Mesothelial cell of epicardium (in vitro differentiated cells): ENCODE results near the gene SLC4A3. TPM values are rescaled to one million over a fixed set of nuclear protein-coding genes. Genes with fewer than 3 reads are reported as not detected.
A peak's percentile ranks its signal among the peaks of the same experiment; 100 is the strongest.

Experiments
- DNase-seq, 2 experiments: peaks; one replicate each; pipeline ENCODE4 v3.0.0; 2021; ENCODE audit warnings: low spot score in 2 of 2; ENCODE audit not compliant: unreplicated experiment in 2 of 2
- H3K27ac Mint-ChIP-seq: 2 replicates; pipeline ENCODE4 v1.8.0; 2021; ENCODE audit warnings: mixed read lengths
- H3K27me3 Mint-ChIP-seq: 2 replicates; pipeline ENCODE4 v1.8.0; 2021; ENCODE audit warnings: low read depth, mixed read lengths
- H3K36me3 Mint-ChIP-seq: 2 replicates; pipeline ENCODE4 v1.8.0; 2021; ENCODE audit warnings: mixed read lengths
- H3K4me1 Mint-ChIP-seq: 2 replicates; pipeline ENCODE4 v1.8.0; 2021; ENCODE audit warnings: mixed read lengths
- H3K4me3 Mint-ChIP-seq: 2 replicates; pipeline ENCODE4 v1.8.0; 2021; ENCODE audit warnings: mild to moderate bottlenecking, moderate library complexity, mixed read lengths
- H3K9me3 Mint-ChIP-seq: 2 replicates; pipeline ENCODE4 v1.8.0; 2021; ENCODE audit warnings: mixed read lengths
- total RNA-seq: library from RNA; stranded (reverse); gene quantifications from 3 replicates; pipeline ENCODE4 v1.2.1, GENCODE V29; 2021
- TF ChIP-seq, protein P1 (sequence below): fragments of 200-600 bp; sonication (generic); IDR thresholded peaks from one replicate; pipeline ENCODE4 v1.5.0; 2021; ENCODE audit warnings: antibody characterized with exemption; ENCODE audit not compliant: unreplicated experiment

SLC4A3 gene
- total RNA-seq, 1 donor from 2014 or later, result 23.6 TPM

DNA sequence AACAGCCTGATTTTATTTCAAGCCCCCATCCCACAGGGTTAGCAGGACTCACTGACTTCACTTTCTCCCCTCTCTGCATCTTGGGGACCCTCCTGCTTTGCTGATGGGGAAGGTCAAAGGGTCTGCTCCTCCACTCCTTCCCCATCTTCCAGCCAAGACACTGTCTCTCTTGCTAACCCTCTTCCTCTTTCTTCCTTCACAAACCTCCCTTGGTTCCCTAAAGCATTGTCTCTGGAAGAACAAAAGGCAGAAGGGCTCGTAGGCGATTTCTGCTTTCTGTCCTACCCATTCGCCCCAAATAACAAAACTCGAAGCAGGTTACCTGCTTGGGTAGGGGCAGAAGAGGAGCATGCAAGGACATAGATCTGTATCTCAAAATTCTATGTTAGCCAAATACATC, 5.5 kb upstream of the SLC4A3 start:
- no peak for DNase-seq
- Mint-ChIP-seq H3K27me3 (peaks cover 4% of the 10 kb centered on the region), H3K27ac (no peak overlapping the region), H3K4me1 (peaks cover 5% of the 10 kb centered on the region), H3K9me3 (no peaks in the 10 kb centered on the region), H3K36me3 (no peaks in the 10 kb centered on the region), H3K4me3 (no peak overlapping the region)
- TF ChIP-seq, protein P1, sequence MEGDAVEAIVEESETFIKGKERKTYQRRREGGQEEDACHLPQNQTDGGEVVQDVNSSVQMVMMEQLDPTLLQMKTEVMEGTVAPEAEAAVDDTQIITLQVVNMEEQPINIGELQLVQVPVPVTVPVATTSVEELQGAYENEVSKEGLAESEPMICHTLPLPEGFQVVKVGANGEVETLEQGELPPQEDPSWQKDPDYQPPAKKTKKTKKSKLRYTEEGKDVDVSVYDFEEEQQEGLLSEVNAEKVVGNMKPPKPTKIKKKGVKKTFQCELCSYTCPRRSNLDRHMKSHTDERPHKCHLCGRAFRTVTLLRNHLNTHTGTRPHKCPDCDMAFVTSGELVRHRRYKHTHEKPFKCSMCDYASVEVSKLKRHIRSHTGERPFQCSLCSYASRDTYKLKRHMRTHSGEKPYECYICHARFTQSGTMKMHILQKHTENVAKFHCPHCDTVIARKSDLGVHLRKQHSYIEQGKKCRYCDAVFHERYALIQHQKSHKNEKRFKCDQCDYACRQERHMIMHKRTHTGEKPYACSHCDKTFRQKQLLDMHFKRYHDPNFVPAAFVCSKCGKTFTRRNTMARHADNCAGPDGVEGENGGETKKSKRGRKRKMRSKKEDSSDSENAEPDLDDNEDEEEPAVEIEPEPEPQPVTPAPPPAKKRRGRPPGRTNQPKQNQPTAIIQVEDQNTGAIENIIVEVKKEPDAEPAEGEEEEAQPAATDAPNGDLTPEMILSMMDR, result no peak

DNA sequence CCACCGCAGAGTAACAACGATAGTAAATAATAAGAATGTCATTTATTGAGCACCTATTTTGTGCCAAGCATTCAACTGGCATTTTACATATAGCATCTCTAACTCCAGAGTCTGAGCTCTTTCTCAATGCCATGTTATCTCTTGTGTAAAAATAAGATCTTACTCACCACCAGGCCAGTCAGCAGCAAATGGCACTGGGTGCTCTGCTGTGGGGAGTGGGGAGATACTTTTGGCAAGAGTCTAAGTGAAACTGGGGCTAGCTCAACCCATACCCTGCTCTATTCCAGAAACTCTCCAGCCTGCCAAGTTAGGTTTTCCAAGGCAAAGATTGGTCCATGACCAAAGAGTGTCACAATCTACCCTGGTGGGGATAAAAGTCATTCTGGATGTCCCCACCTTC, 5.0 kb upstream of the SLC4A3 start:
- no peaks in the 10 kb centered on the region for H3K9me3 Mint-ChIP-seq

DNA sequence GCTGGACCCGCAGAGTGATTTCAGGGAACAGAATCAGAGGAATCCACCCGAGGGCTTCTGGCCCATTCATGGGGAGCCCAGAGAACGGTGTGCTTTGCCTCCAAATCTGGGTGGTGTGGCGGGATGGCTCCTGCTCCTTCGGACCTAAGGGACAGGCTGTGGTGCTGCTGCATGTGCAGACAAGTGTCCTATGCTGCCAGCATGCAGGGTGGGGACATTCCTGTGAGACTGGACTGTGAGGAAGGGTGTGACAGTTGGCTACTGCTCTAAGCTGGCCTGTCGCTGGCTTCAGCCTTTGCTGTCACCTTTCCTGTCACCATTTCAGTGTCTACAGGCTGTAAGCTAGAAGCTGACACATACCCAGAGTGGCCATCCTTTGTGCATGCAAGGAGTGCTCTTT, 2.9 kb upstream of the SLC4A3 start:
- no peak overlapping the region for H3K27ac Mint-ChIP-seq
- TF ChIP-seq, protein P1, result no peak

More for the DNA sequence above, 5.0 kb upstream of the SLC4A3 start:
- Mint-ChIP-seq H3K4me3 (no peak overlapping the region), H3K27me3 (peaks cover 4% of the 10 kb centered on the region), H3K27ac (no peak overlapping the region), H3K36me3 (no peaks in the 10 kb centered on the region), H3K4me1 (peaks cover 7% of the 10 kb centered on the region)
- TF ChIP-seq, protein P1, result no peak
- no peak for DNase-seq

DNA sequence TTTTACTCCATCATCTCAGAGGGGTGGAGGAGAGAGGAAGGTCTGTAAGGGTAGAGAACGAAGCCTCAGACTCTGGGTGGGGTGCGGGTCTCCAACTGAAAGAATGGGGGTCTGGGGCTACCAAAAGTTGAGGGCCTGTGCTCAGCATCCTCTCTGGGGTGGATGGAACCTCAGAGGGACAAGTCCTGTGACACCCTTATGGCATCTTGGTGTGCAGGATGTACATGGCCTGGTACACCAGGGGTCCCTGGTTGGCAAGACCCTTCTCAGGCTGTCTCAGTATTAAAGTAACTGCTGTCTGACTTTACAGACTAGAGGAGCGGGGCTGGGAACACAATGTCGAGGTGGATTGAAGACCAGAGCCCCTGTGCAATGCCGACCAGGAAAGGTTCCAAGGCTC, 2.3 kb upstream of the SLC4A3 start:
- peaks cover 4% of the 10 kb centered on the region for H3K27me3 Mint-ChIP-seq
- no peaks in the 10 kb centered on the region for H3K36me3 Mint-ChIP-seq
- H3K4me3 Mint-ChIP-seq, result no peak overlapping the region
- no peaks in the 10 kb centered on the region for H3K9me3 Mint-ChIP-seq
- TF ChIP-seq, protein P1, result no peak
- peaks cover 10% of the 10 kb centered on the region for H3K4me1 Mint-ChIP-seq
- DNase-seq, result no peak
- H3K27ac Mint-ChIP-seq, result no peak overlapping the region

More for the DNA sequence above, 2.9 kb upstream of the SLC4A3 start:
- Mint-ChIP-seq H3K9me3 (no peaks in the 10 kb centered on the region), H3K4me1 (peaks cover 10% of the 10 kb centered on the region), H3K4me3 (no peak overlapping the region), H3K36me3 (no peaks in the 10 kb centered on the region), H3K27me3 (peaks cover 4% of the 10 kb centered on the region)
- no peak for DNase-seq

DNA sequence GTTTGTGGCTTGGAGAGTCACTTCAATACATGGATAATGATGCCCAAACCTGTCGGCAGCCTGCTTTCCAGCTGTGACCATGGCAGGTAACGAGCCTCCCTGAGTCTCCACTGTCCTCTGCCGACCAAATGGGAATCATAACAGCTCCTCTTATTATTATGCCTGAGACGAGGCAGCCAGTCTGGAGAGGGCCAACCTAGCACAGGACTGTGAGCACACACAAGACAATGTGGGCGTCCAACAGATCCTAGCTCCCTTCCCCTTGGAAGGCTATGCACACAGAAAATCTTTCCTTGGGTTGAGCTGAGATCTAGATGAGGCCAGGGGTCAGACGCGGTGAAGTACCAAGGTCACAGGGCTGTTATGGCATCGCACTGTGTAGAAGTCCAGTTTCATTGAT, 890 bp upstream of the SLC4A3 start:
- Mint-ChIP-seq H3K27me3 (peaks cover 4% of the 10 kb centered on the region), H3K4me3 (peak overlapping the region; percentile 77), H3K36me3 (peaks cover 3% of the 10 kb centered on the region), H3K27ac (peak overlapping the region; percentile 66), H3K4me1 (peaks cover 10% of the 10 kb centered on the region), H3K9me3 (no peaks in the 10 kb centered on the region)
- DNase-seq, result no peak
- TF ChIP-seq, protein P1, result no peak
